ENCODE results near the gene ALDH1A1. TPM values are rescaled to one million over a fixed set of nuclear protein-coding genes. Genes with fewer than 3 reads are reported as not detected.

ALDH1A1 gene
- total RNA-seq, 3 donors from 2014 or later (not counting 1 experiment from before 2014, with no cell fraction given), result 0.57 to 1.7 TPM; not detected in 1

DNA sequence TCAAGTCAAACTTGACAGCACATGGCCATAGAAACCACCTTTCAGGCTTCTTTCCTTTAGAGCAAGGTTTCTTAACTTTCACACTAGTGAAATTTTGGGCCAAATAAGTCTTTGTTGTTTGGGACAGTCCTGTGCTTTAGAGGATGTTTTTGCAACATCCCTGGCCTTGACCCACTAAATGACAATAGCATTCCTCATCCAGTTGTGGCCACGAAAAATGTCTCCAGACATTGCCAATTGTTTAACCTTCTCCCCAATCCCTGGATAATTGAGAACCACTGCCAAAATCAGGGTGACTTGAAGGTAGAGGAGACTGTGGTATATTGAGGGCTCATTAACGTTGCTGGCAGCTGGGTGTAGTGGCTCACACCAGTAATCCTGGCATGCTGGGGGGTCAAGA, 72.0 kb downstream of the ALDH1A1 start:
- no peak overlapping the region for H3K27ac Mint-ChIP-seq
- intact Hi-C loops (cut with micrococcal nuclease), result no loop called here
- ATAC-seq, result no peak

DNA sequence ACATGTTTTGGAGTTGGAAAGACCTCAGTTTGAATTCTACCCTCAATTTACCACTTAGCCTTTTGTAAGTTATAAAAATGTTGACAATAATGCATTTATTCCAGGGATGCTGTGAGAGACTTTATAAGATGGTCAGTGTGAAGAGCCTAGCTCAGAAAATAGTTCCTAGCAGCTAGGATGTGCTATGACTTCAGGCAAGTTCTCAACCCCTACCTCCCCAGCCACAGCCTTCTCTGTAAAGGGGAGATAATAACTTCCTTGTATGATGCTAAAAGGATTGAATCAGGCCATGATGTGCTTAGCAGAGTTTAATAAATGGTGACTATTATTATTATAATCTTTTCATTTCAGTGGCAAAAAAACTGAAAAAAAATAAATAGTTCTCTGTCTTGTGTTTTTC, 77.6 kb downstream of the ALDH1A1 start:
- no peak for ATAC-seq
- intact Hi-C loops (cut with micrococcal nuclease), result no loop called here
- H3K27me3 Mint-ChIP-seq (ENCODE audit: low read depth in 2 of 2), result peaks cover 0 to 8% of the 10 kb centered on the region in 2 donors

More for the DNA sequence above, 72.0 kb downstream of the ALDH1A1 start:
- 69% methylated on average over 2 of the region's 2 CpGs for WGBS (ENCODE audit: insufficient coverage)
- Mint-ChIP-seq H3K36me3 (no peaks in the 10 kb centered on the region), H3K4me1 (peaks cover 0 to 4% of the 10 kb centered on the region in 2 donors), H3K4me3 (no peak overlapping the region), H3K27me3 (ENCODE audit: low read depth in 2 of 2) (no peaks in the 10 kb centered on the region), H3K9me3 (no peaks in the 10 kb centered on the region)
- Histone ChIP-seq H3K27me3 (ENCODE audit: control insufficient read depth, insufficient read depth, low read length) (no peaks in the 10 kb centered on the region), H3K9me3 (ENCODE audit: control insufficient read depth, insufficient read depth, low read length) (no peaks in the 10 kb centered on the region), H3K27ac (ENCODE audit: low read length) (no peak overlapping the region), H3K36me3 (ENCODE audit: control insufficient read depth, insufficient read depth, low read length) (no peaks in the 10 kb centered on the region), H3K4me3 (ENCODE audit: low read length) (no peak overlapping the region), H3K4me1 (ENCODE audit: control insufficient read depth, insufficient read depth, low read length) (no peaks in the 10 kb centered on the region)
- DNase-seq, result no peak
- TF ChIP-seq, protein P1, sequence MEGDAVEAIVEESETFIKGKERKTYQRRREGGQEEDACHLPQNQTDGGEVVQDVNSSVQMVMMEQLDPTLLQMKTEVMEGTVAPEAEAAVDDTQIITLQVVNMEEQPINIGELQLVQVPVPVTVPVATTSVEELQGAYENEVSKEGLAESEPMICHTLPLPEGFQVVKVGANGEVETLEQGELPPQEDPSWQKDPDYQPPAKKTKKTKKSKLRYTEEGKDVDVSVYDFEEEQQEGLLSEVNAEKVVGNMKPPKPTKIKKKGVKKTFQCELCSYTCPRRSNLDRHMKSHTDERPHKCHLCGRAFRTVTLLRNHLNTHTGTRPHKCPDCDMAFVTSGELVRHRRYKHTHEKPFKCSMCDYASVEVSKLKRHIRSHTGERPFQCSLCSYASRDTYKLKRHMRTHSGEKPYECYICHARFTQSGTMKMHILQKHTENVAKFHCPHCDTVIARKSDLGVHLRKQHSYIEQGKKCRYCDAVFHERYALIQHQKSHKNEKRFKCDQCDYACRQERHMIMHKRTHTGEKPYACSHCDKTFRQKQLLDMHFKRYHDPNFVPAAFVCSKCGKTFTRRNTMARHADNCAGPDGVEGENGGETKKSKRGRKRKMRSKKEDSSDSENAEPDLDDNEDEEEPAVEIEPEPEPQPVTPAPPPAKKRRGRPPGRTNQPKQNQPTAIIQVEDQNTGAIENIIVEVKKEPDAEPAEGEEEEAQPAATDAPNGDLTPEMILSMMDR (IDR thresholded peaks at IDR 0.05), result no peak

DNA sequence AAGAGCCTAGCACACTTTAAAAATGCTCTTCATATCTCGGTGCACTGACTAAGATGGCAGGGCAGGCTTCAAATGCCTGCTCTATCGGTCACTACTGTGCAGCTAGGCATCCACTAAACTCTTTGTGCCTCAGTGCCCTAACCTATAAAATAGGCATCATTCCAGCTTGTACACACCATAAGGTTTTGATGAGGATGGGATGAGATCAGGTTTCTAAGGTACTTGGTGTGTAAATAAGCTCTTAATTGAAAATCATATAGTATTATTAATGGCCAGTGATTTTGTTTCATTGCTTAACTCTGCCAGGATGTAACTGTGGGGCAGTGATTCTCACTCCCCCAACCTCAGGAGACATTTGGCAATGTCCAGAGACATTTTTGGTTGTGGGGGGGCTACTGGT, 78.5 kb downstream of the ALDH1A1 start:
- 79% methylated on average over 2 of the region's 2 CpGs for WGBS (ENCODE audit: insufficient coverage)

More for the DNA sequence above, 77.6 kb downstream of the ALDH1A1 start:
- TF ChIP-seq, protein P1 (IDR thresholded peaks at IDR 0.05), result no peak
- H3K4me1 Mint-ChIP-seq, result peaks cover 0 to 4% of the 10 kb centered on the region in 2 donors
- H3K27me3 ChIP-seq (ENCODE audit: control insufficient read depth, insufficient read depth, low read length), result no peaks in the 10 kb centered on the region
- no peaks in the 10 kb centered on the region for H3K36me3 Mint-ChIP-seq
- no peak overlapping the region for H3K27ac ChIP-seq (ENCODE audit: low read length)
- H3K36me3 ChIP-seq (ENCODE audit: control insufficient read depth, insufficient read depth, low read length), result no peaks in the 10 kb centered on the region
- H3K9me3 ChIP-seq (ENCODE audit: control insufficient read depth, insufficient read depth, low read length), result no peaks in the 10 kb centered on the region
- no peaks in the 10 kb centered on the region for H3K9me3 Mint-ChIP-seq
- H3K27ac Mint-ChIP-seq, result no peak overlapping the region
- no peak for DNase-seq
- no peak overlapping the region for H3K4me3 Mint-ChIP-seq
- no peak overlapping the region for H3K4me3 ChIP-seq (ENCODE audit: low read length)
- no peaks in the 10 kb centered on the region for H3K4me1 ChIP-seq (ENCODE audit: control insufficient read depth, insufficient read depth, low read length)

More for the DNA sequence above, 78.5 kb downstream of the ALDH1A1 start:
- intact Hi-C loops (cut with micrococcal nuclease), result loop anchor here (5.0 kb wide), 1 partner anchor 208 kb away; no protein-coding TSS in a partner anchor
- Histone ChIP-seq H3K36me3 (ENCODE audit: control insufficient read depth, insufficient read depth, low read length) (no peaks in the 10 kb centered on the region), H3K4me3 (ENCODE audit: low read length) (no peak overlapping the region), H3K4me1 (ENCODE audit: control insufficient read depth, insufficient read depth, low read length) (no peaks in the 10 kb centered on the region), H3K9me3 (ENCODE audit: control insufficient read depth, insufficient read depth, low read length) (no peaks in the 10 kb centered on the region), H3K27ac (ENCODE audit: low read length) (no peak overlapping the region), H3K27me3 (ENCODE audit: control insufficient read depth, insufficient read depth, low read length) (no peaks in the 10 kb centered on the region)
- Mint-ChIP-seq H3K36me3 (no peaks in the 10 kb centered on the region), H3K27ac (no peak overlapping the region), H3K9me3 (no peaks in the 10 kb centered on the region), H3K4me1 (peaks cover 0 to 4% of the 10 kb centered on the region in 2 donors), H3K27me3 (ENCODE audit: low read depth in 2 of 2) (peaks cover 2 to 8% of the 10 kb centered on the region in 2 donors), H3K4me3 (no peak overlapping the region)
- no peak for DNase-seq
- TF ChIP-seq, protein P1 (IDR thresholded peaks at IDR 0.05), result no peak
- ATAC-seq, result no peak

Measured in natural killer cell (primary cell).